Mesenchymal stem cell (in vitro differentiated cells and primary cell): ENCODE measurements around the gene C9orf78.

Experiments
- DNase-seq: peaks from one replicate; pipeline ENCODE4 v3.0.0-alpha.2; 2013
- H2AFZ ChIP-seq: one replicate; pipeline ENCODE4 v1.6.1; 2013; ENCODE audit warnings: low read depth, mild to moderate bottlenecking, control low read depth, inconsistent platforms, low read length, moderate library complexity
- H2AK5ac ChIP-seq: 2 replicates; pipeline ENCODE4 v1.6.1; 2013; ENCODE audit warnings: low read length, moderate library complexity, mild to moderate bottlenecking, inconsistent platforms; ENCODE audit not compliant: severe bottlenecking
- H2BK120ac ChIP-seq: one replicate; pipeline ENCODE4 v1.6.1; 2013; ENCODE audit warnings: low read depth, mild to moderate bottlenecking, inconsistent platforms, low read length, moderate library complexity
- H2BK12ac ChIP-seq, 2 experiments: one replicate each; pipeline ENCODE4 v1.6.1; 2013; ENCODE audit warnings: inconsistent platforms in 2 of 2, low read length in 2 of 2, mild to moderate bottlenecking in 2 of 2, moderate library complexity in 2 of 2, control low read depth in 1 of 2
- H2BK15ac ChIP-seq: one replicate; pipeline ENCODE4 v1.6.1; 2013; ENCODE audit warnings: mild to moderate bottlenecking, low read depth, inconsistent platforms; ENCODE audit not compliant: poor library complexity, severe bottlenecking
- H2BK5ac ChIP-seq: 2 replicates; pipeline ENCODE4 v1.6.1; 2013; ENCODE audit warnings: low read depth, mild to moderate bottlenecking, low read length, control low read depth, inconsistent platforms; ENCODE audit not compliant: poor library complexity, severe bottlenecking
- H3K14ac ChIP-seq, 2 experiments: one replicate each; pipeline ENCODE4 v1.6.1; 2013; ENCODE audit warnings: inconsistent platforms in 2 of 2, low read length in 2 of 2, control low read depth in 1 of 2, mild to moderate bottlenecking in 1 of 2, moderate library complexity in 1 of 2
- H3K18ac ChIP-seq, 2 experiments: one replicate each; pipeline ENCODE4 v1.6.1; 2013; ENCODE audit warnings: inconsistent platforms in 2 of 2, low read length in 2 of 2, control low read depth in 1 of 2, low read depth in 1 of 2, mild to moderate bottlenecking in 1 of 2
- H3K23ac ChIP-seq, 2 experiments: one replicate each; pipeline ENCODE4 v1.6.1; 2013; ENCODE audit warnings: inconsistent platforms in 2 of 2, low read length in 2 of 2, mild to moderate bottlenecking in 2 of 2, moderate library complexity in 2 of 2, control low read depth in 1 of 2
- H3K27ac ChIP-seq: 2 replicates; pipeline ENCODE4 v1.5.1; 2013; ENCODE audit warnings: mild to moderate bottlenecking, moderate library complexity, low read length, control low read depth, inconsistent platforms; ENCODE audit not compliant: poor library complexity, severe bottlenecking
- H3K27me3 ChIP-seq, 2 experiments: 2 replicates each; pipeline versions ENCODE4 v1.6.1 to v1.7.0; 2013; ENCODE audit warnings: low read length in 2 of 2, mild to moderate bottlenecking in 2 of 2, moderate library complexity in 2 of 2, control low read depth in 1 of 2, inconsistent platforms in 1 of 2; ENCODE audit not compliant: control insufficient read depth in 1 of 2, insufficient read depth in 1 of 2
- H3K36me3 ChIP-seq, 2 experiments: 2 replicates each; pipeline versions ENCODE4 v1.6.1 to v1.7.0; 2013; ENCODE audit warnings: low read length in 2 of 2, control low read depth in 1 of 2, inconsistent platforms in 1 of 2, low read depth in 1 of 2, mild to moderate bottlenecking in 1 of 2; ENCODE audit not compliant: insufficient read depth in 2 of 2, control insufficient read depth in 1 of 2
- H3K4ac ChIP-seq, 2 experiments: one replicate each; pipeline ENCODE4 v1.6.1; 2013; ENCODE audit warnings: inconsistent platforms in 2 of 2, low read length in 2 of 2, mild to moderate bottlenecking in 2 of 2, moderate library complexity in 2 of 2, control low read depth in 1 of 2, low read depth in 1 of 2
- H3K4me1 ChIP-seq: 2 replicates; pipeline ENCODE4 v1.6.1; 2013; ENCODE audit warnings: low read depth, low read length, control low read depth; ENCODE audit not compliant: control insufficient read depth, insufficient read depth
- H3K4me2 ChIP-seq: 2 replicates; pipeline ENCODE4 v1.6.1; 2013; ENCODE audit warnings: low read length, mild to moderate bottlenecking, inconsistent platforms; ENCODE audit not compliant: poor library complexity, severe bottlenecking
- H3K4me3 ChIP-seq, 2 experiments: 2 replicates each; pipeline versions ENCODE4 v1.5.1 to v1.7.0; 2013; ENCODE audit warnings: low read length in 2 of 2, mild to moderate bottlenecking in 2 of 2, control low read depth in 1 of 2, low read depth in 1 of 2; ENCODE audit not compliant: insufficient read depth in 1 of 2
- H3K79me1 ChIP-seq: replicated peaks from 2 replicates; pipeline ENCODE4 v1.6.1; 2013; ENCODE audit warnings: mild to moderate bottlenecking, control low read depth, low read length, inconsistent platforms; ENCODE audit not compliant: poor library complexity, severe bottlenecking
- H3K9ac ChIP-seq: 2 replicates; pipeline ENCODE4 v1.7.0; 2013; ENCODE audit warnings: mild to moderate bottlenecking, low read length, moderate library complexity
- H3K9me3 ChIP-seq: 2 replicates; pipeline ENCODE4 v1.7.0; 2013; ENCODE audit warnings: mild to moderate bottlenecking, low read length; ENCODE audit not compliant: control insufficient read depth
- H4K8ac ChIP-seq: one replicate; pipeline ENCODE4 v1.6.1; 2013; ENCODE audit warnings: inconsistent platforms, mild to moderate bottlenecking, low read length, moderate library complexity
- H4K91ac ChIP-seq: one replicate; pipeline ENCODE4 v1.6.1; 2013; ENCODE audit warnings: mild to moderate bottlenecking, low read length, inconsistent platforms
- WGBS: methylation state at CpG from one replicate; pipeline ENCODE4 v1.1.7; 2013; ENCODE audit warnings: mixed read lengths; 5-methylcytosine and 5-hydroxymethylcytosine counted together

The C9orf78 gene

GRCh38 chr9:129814432-129815223, 20.4 kb downstream of the C9orf78 start:
- Histone ChIP-seq H3K27me3 (no peaks in the 10 kb centered on the region), H3K4me2 (no peak overlapping the region)
- WGBS = 95% methylated on average over 17 of the region's 17 CpGs

DNA sequence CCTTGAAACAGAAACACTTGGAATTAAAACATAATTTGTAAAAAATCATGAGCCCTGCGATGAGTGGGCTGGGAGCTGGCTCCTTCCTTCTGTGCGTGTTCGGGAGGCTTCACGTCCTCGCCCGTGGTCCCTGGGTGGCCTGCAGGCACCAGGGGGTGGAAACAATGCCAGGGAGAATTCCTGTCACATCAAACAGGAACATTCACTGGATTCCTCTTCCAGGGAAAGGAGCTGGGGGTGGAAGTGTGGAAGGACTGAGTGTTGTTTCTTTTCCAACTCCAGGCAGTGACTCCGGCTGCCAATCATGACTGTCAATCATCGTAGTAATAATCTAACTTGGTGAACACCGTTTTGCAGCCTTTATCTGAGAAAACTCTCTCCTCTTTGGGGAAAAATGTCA, 21.4 kb downstream of the C9orf78 start:
- no peak overlapping the region for H3K4me2 ChIP-seq
- H3K4me1 ChIP-seq = no peaks in the 10 kb centered on the region
- H2AK5ac ChIP-seq = no peak overlapping the region
- 95% methylated on average over 8 of the region's 9 CpGs for WGBS
- H3K4ac ChIP-seq = no peak overlapping the region
- H3K79me1 ChIP-seq = peaks cover 49% of the 10 kb centered on the region
- no peak overlapping the region for H3K14ac ChIP-seq
- no peak overlapping the region for H3K27ac ChIP-seq
- no peaks in the 10 kb centered on the region for H3K9me3 ChIP-seq
- no peaks in the 10 kb centered on the region for H3K27me3 ChIP-seq
- no peak overlapping the region for H2BK5ac ChIP-seq
- no peak overlapping the region for H2AFZ ChIP-seq
- no peak overlapping the region for H3K18ac ChIP-seq
- H4K91ac ChIP-seq = no peak overlapping the region
- DNase-seq = no peak
- no peak overlapping the region for H3K4me3 ChIP-seq
- H3K23ac ChIP-seq = no peak overlapping the region
- peaks cover 75 to 84% of the 10 kb centered on the region in 2 experiments for H3K36me3 ChIP-seq
- H4K8ac ChIP-seq = no peak overlapping the region
- H2BK15ac ChIP-seq = no peak overlapping the region
- peak overlapping the region; percentile 22 for H3K9ac ChIP-seq
- no peak overlapping the region for H2BK120ac ChIP-seq
- no peak overlapping the region for H2BK12ac ChIP-seq

More at GRCh38 chr9:129814432-129815223, 20.4 kb downstream of the C9orf78 start:
- DNase-seq = no peak
- no peak overlapping the region for H3K4me3 ChIP-seq
- no peak overlapping the region for H3K18ac ChIP-seq
- H3K9me3 ChIP-seq = no peaks in the 10 kb centered on the region
- H3K27ac ChIP-seq = no peak overlapping the region
- no peak overlapping the region for H4K91ac ChIP-seq
- H2AK5ac ChIP-seq = no peak overlapping the region
- H3K23ac ChIP-seq = no peak overlapping the region
- H4K8ac ChIP-seq = no peak overlapping the region
- H2BK5ac ChIP-seq = no peak overlapping the region
- no peak overlapping the region for H2BK12ac ChIP-seq
- no peak overlapping the region for H2BK15ac ChIP-seq
- H3K4ac ChIP-seq = no peak overlapping the region
- H3K4me1 ChIP-seq = no peaks in the 10 kb centered on the region
- H3K14ac ChIP-seq = no peak overlapping the region
- H2AFZ ChIP-seq = no peak overlapping the region
- peaks cover 72 to 80% of the 10 kb centered on the region in 2 experiments for H3K36me3 ChIP-seq
- H3K79me1 ChIP-seq = peaks cover 49% of the 10 kb centered on the region
- H2BK120ac ChIP-seq = no peak overlapping the region
- H3K9ac ChIP-seq = no peak overlapping the region

GRCh38 chr9:129812385-129812784, 22.7 kb downstream of the C9orf78 start:
- Histone ChIP-seq H3K9ac (no peak overlapping the region), H3K4me3 (no peak overlapping the region), H3K4ac (no peak overlapping the region), H3K4me1 (no peaks in the 10 kb centered on the region), H2BK12ac (no peak overlapping the region), H2AFZ (no peak overlapping the region), H3K14ac (no peak overlapping the region), H4K8ac (peak overlapping the region; percentile 90), H3K9me3 (no peaks in the 10 kb centered on the region), H2BK120ac (no peak overlapping the region), H3K27ac (no peak overlapping the region), H3K79me1 (peaks cover 45% of the 10 kb centered on the region), H2AK5ac (no peak overlapping the region), H2BK15ac (no peak overlapping the region), H3K36me3 (peaks cover 64 to 79% of the 10 kb centered on the region in 2 experiments), H4K91ac (no peak overlapping the region), H2BK5ac (no peak overlapping the region), H3K4me2 (no peak overlapping the region), H3K27me3 (no peaks in the 10 kb centered on the region), H3K18ac (no peak overlapping the region), H3K23ac (no peak overlapping the region)
- WGBS = 96% methylated on average over 9 of the region's 9 CpGs
- DNase-seq = no peak

- Histone ChIP-seq H2BK5ac (no peak overlapping the region), H3K23ac (no peak overlapping the region), H3K36me3 (peaks cover 64 to 80% of the 10 kb centered on the region in 2 experiments), H4K91ac (no peak overlapping the region), H3K4me1 (no peaks in the 10 kb centered on the region), H3K4me3 (no peak overlapping the region), H3K27me3 (no peaks in the 10 kb centered on the region), H2BK15ac (no peak overlapping the region), H3K4me2 (no peak overlapping the region), H4K8ac (no peak overlapping the region), H3K14ac (no peak overlapping the region), H3K79me1 (peaks cover 47% of the 10 kb centered on the region), H3K18ac (no peak overlapping the region), H2AK5ac (no peak overlapping the region), H3K9me3 (no peaks in the 10 kb centered on the region), H2AFZ (no peak overlapping the region), H2BK12ac (no peak overlapping the region), H3K27ac (no peak overlapping the region), H2BK120ac (no peak overlapping the region), H3K9ac (no peak overlapping the region), H3K4ac (no peak overlapping the region)
- 94% methylated on average over 6 of the region's 6 CpGs for WGBS
- DNase-seq = no peak
These were observed 23.1 kb downstream of the C9orf78 start for GRCh38 chr9:129811967-129812363.
